GM18861 (cell line): ENCODE results near the gene ZNF850.
A peak's percentile ranks its signal among the peaks of the same experiment; 100 is the strongest.
"Not testable (repeated sequence)": the region's sequence is repeated elsewhere in the genome, so short reads cannot be mapped to it uniquely, and the experiment has no call there.

Experiments
- ATAC-seq: cut with Tn5 transposase; IDR thresholded peaks from one replicate; pipeline ENCODE4 v1.9.1; 2021; ENCODE audit not compliant: unreplicated experiment

ZNF850 gene

DNA sequence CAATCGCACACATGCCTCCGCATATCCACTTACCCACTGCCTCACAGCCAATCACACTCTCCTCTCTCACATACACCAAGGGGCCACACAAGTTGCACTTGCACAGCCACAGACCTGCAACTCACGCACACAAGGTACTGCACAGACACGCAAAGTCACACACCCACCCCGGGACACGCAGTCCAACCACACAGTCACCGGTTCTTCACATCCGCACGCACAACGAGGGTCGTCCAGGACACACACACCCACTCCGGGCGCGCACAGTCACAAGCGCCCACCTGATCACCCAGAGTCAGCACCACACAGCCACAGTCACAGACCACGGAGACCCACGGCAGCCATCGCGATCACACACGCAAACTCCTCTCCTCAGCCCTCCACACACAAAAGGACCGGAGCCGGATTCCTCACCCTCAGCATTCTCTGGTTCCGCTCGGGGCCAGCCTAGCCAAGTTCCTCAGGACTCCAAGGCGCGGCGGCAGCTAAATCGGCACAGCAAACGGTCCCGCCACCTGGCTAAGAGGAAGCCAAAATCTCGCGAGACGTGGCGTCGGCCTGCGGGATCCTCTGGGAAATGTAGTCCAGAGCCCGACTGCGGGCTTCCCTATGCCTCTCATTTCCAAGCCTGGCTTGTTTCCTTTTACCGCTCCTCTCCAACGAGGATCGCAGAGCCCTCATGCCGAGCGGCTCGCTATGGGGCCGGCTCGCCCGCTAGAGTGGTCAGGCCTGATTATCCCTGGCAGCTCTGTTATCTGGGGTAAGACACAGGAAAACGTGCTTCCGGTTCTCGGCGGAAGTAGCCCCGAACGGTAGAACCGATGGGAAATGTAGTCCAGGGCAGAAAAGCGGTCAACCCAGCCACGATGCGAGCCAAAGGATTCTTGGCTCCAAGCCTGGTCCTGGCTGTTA lies at the start of gene ZNF850:
Gene ZNF850, minus strand, starts transcription at position 497 of the 912 bp plus-strand sequence. CDS start 10,201 bp downstream, outside the sequence.
- ATAC-seq = peak; percentile 87

DNA sequence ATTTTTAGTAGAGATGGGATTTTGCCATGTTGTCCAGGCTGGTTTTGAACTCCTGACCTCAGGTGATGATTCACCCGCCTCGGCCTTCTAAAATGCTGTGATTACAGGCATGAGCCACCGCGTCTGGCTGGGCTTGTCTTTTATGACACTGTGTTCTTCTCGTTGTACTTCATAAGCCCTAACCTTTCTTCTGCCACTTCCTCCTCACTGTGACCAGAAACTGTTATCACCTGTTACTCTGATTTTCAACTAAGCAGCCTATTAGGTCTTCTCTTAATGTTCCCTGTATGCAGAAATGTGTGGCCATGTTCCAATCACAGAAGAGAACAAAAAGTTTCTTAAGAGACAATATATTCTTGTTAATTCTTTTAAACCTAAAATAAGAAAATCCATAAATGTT lies 49.2 kb upstream of the ZNF850 start:
- ATAC-seq = no peak

DNA sequence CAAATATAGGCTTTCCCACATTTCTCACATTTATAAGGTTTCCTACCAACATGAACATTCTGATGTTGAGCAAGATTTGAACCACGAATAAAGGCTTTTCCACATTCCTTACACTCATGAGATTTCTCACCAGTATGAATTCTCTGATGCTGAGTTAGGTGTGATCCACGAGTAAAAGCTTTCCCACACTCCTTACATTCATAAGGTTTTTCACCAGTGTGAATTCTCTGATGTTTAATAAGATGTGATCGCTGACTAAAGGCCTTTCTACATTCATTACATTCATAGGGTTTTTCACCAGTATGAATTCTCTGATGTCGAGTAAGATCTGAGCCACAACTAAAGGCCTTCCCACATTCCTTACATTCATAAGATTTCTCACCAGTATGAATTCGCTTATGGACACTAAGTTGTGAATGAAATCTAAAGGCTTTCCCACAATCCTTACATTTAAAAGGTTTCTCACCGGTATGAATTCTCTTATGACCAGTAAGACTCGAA lies 46.6 kb upstream of the ZNF850 start:
- no peak for ATAC-seq

DNA sequence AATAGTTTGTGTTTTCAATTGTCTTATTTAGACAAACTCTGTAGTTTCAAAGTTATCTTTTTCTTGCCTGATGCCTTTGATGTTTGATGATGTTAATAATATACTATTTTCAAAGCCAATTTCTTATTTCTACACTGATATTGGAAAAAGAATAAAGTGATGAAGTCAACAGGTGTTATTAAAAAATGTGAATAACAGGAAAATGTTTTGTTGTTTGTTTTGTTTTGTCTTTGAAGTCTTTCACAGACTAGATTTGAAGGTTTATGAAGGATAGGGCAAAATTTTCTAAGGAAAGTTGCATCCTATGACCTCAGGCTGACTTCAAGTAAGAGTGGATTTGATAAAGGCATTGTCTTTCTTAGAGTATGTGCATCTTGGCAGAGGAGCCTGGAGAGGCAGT lies 34.4 kb upstream of the ZNF850 start:
- ATAC-seq = no peak

DNA sequence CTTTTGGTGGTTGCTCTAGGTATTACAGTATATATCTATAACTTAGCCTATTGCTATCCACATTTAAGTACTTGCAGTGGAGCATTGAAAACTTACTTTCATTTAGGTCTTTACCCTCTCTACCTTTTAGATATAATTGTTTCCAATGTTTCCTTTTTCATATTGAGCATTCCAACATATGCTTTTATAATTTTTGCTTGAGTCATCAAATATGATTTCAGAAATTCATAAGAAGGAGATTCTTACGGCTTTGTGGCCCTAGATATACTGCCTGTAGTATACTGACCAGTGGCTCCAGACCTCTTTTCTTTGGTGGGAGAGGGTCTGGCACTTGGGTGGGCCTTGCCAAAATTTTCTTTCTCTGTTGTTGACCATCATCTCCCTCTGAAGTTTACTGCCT lies 32.8 kb upstream of the ZNF850 start:
- no peak for ATAC-seq

DNA sequence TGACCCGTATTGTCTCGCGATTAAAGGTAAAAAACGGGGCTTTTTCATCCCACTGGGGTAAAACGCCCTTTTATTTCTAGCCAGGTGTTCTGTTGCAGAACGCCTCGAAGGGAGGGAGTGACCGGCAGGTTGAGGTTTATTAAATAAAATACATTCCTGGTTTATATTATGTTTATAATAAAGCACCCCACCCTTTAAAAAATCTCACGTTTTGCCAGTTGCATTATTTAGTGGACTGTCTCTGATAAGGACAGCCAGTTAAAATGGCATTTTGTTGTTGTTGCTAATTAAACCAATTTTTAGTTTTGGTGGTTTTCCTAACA lies 25.1 kb upstream of the ZNF850 start:
- no peak for ATAC-seq

DNA sequence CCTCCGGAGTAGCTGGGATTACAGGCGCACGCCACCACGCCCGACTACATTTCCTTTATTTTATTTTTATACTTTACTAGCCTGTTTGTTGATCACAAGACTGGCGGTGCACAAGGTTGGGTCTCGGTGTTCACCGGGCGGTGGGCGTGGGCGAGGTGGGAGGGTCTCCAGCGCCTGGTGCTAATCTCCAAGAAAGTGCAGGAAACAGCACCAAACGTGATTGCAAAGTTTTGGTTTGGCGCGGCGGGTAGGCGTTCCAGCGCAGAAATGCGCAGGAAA lies 24.0 kb upstream of the ZNF850 start:
- no peak for ATAC-seq

DNA sequence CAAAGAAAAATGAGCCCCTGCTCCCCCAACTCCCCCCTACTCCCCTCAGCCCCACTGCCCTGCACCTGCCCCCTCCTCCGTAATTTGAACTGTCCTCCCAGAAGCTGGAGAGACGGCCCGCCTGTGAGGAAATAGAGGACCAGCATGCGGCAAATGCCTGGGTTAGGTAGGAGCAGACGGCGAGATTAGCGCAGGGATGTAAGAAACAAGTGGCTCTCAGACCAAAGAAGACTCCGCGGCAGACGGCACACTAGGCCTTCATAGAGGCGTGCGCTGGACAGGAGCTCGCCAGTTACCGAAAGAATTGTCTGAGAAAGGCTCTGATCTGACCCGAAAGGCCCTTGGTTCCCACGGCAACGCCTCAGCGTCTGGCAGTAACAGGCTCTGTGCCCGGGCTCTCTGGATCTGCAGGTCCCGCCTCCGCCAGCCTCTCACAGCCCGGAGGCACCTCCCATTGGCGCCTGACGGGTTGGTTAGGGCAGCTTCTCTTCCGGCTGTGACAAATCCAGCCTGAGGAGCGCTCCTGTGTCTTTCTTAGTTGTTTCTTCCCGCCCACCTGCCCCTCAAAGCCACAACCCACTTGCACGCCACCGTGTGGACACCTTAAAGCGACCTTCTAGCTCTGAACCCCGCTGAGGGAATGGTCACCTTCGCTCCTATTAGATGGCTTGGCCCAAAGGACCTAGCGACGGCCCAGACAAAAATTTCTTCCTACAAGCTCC lies 19.0 kb upstream of the ZNF850 start:
- ATAC-seq = not testable (repeated sequence)

DNA sequence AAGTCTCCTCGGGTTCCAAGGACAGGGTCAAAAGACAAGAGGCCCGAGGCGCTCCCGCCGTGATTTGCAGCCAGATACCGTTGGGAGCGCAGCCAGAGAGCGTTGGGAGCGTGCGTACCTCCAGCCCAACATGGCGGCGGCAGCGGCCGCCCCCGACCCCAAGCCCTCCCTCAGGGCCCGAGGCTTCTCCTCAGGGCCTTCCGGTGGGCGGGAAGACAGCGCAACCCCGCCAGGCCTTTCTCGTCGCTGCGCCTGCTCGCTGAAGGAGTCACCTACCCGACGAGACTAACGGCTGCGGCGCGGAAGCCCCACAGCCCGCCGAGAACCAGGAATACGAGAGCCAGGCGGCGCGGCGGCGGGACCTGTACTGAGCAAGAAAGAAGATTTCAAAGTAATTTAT lies 3.2 kb upstream of the ZNF850 start:
- ATAC-seq = no peak

DNA sequence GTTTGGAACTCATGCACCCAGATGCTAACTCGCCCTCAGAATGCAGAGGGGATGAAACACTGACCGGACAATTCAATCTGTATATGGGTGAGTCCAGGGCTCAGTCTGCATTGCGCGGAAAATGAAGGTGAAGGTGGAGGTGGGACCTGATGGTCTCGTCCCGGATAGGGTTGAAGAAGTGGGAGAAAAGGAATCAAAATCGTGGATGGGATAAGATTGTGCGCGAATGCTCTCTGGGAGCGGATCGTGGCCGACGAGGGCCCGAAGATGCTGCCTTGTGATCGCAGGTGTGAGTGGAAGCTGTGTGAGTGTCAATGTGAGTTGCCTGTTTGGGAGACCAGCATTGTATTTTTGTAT lies 594 bp upstream of the ZNF850 start:
- ATAC-seq = peak; percentile 10

DNA sequence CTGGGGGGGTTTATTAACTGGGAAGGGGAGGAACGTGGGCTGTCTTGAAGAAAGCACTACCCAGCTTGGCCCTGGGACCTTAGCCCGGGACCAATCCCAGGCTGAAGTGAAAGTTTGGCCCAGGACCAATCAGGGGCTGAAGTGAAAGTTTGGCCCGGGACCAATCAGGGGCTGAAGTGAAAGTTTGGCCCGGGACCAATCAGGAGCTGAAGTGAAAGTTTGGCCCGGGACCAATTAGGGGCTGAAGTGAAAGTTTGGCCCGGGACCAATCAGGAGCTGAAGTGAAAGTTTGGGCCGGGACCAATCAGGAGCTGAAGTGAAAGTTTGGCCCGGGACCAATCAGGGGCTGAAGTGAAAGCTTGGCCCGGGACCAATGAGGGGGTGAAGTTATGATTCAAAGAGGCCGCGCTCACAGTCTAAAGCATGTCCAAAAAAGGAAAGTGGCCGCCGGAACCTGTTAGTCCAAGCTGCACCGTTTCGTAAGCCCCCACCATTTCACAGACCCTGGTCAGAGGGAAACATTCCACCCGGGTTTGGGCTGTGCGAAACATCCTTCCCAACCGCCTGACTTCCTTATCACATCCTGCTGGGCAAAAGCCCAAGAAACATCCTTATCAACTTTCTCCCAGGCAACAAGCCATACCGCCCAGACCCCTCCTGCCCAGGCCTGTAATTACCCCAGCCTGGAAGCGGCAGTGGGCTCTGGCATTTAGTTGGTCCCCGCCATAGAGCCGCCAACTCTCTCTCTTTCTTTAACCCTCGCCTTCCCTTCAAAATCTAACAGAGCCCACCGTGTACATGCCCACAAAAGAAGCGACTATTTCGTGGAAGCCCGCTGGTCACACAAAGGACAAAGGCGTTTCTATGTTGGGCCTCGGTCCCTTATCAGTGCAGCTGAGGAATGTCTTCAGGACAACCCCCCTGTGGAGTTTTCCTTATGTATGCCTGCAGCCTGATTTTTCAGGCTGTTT lies 1.1 kb downstream of the ZNF850 start:
- no peak for ATAC-seq

DNA sequence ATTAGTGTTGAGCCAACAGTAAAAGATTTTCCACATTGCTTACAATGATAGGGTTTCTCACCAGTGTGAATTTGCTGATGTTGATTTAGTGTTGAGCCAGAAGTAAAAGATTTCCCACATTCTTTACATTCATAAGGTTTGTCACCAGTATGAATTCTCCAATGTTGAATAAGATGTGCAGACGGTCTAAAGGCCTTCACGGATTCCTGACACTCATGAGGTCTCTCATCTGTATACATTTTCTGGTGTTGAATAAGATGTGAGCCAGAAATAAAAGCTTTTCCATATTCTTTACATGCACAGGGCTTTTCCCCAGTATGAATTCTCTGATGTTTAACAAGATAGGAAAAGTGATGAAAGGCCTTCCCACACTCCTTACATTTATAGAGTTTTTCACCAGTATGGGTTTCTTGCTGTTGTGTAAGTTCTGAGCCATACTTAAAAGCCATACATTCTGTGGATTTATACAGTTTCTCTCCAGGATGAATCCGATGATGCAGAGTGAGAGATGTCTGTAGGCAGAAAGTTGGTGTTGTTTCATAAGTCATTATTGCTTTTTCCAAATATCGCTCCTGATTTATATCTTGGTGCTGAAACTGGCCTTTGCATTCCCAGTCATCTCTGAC lies 22.4 kb downstream of the ZNF850 start:
- ATAC-seq = no peak

DNA sequence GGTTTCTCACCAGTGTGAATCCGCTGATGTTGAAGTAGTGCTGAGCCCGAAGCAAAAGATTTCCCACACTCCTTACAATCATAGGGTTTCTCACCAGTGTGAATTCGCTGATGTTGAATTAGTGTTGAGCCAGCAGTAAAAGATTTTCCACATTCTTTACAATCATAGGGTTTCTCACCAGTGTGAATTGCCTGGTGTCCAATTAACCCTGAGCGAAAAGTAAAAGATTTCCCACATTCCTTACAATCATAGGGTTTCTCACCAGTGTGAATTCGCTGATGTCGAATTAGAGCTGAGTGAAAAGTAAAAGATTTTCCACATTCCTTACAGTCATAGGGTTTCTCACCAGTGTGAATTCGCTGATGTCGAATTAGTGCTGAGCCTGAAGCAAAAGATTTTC lies 23.0 kb downstream of the ZNF850 start:
- not testable (repeated sequence) for ATAC-seq

DNA sequence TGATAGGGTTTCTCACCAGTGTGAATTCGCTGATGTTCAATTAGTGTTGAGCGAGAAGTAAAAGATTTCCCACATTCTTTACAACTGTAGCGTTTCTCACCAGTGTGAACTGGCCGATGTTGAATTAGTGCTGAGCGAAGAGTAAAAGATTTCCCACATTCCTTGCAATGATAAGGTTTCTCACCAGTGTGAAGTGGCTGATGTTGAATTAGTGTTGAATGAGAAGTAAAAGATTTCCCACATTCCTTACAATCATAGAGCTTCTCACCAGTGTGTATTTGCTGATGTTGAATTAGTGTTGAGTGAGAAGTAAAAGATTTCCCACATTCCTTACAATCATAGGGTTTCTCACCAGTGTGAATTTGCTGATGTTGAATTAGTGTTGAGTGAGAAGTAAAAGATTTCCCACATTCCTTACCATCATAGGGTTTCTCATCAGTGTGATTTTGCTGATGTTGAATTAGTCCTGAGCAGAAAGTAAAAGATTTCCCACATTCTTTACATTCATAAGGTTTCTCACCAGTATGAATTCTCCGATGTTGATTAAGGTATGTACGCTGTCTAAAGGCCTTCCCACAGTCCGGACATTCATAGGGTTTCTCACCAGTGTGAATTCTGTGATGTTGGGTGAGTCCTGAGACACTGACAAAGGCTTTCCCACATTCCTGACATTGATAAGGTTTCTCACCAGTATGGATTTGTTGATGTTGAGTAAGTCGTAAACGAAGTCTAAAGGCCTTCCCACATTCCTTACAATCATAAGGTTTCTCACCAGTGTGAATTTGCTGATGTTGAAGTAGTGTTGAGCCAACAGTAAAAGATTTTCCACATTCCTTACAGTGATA lies 24.0 kb downstream of the ZNF850 start:
- ATAC-seq = no peak

DNA sequence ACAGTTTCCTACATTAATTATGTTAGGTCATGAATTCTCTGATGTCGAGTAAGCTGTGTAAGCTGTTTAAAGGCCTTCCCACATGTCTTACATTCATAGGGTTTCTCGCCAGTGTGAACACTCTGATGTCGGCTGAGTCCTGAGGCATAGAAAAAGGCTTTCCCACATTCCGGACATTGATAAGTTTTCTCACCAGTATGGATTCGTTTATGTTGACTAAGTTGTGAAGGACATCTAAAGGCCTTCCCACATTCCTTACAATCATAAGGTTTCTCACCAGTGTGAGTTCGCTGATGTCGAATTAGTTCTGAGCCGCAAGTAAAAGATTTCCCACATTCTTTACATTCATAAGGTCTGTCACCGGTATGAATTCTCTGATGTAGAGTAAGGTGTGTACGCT lies 24.9 kb downstream of the ZNF850 start:
- no peak for ATAC-seq

DNA sequence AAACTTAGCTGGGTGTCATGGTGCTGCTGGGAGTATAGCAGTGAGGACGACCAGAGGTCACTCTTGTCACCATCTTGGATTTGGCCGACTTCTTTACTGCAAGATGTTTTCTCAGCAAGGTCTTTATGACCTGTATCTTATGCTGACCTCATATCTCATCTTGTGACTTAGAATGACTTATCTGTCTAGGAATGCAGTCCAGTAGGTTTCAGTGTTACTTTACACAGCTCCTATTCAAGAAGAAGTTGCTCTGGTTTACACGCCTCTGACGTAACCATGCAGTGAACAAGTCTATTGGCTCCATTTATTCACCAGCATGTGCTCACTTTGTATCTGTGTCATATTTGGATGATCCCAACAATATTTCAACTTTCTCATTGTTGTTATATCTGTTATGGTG lies 26.7 kb downstream of the ZNF850 start:
- ATAC-seq = no peak

DNA sequence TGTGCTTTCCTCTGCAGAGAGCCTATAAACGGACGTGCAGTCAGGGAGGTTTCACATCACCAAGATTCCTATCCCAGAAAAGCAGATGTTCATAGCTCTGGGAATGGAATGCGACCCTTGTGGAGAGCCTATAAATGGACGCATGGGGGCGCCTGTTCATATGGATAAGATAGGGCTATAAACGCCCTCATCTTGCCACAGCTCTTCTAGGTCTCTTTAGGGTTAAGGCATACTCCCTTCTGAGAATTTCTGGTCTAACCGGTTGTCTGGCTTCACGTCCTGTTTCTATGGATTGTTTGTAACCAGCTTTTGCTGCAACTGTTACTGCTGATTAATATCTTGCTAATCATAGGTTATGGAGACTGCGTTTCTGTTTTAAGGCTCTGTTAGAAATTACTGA lies 36.4 kb downstream of the ZNF850 start:
- ATAC-seq = not testable (repeated sequence)

DNA sequence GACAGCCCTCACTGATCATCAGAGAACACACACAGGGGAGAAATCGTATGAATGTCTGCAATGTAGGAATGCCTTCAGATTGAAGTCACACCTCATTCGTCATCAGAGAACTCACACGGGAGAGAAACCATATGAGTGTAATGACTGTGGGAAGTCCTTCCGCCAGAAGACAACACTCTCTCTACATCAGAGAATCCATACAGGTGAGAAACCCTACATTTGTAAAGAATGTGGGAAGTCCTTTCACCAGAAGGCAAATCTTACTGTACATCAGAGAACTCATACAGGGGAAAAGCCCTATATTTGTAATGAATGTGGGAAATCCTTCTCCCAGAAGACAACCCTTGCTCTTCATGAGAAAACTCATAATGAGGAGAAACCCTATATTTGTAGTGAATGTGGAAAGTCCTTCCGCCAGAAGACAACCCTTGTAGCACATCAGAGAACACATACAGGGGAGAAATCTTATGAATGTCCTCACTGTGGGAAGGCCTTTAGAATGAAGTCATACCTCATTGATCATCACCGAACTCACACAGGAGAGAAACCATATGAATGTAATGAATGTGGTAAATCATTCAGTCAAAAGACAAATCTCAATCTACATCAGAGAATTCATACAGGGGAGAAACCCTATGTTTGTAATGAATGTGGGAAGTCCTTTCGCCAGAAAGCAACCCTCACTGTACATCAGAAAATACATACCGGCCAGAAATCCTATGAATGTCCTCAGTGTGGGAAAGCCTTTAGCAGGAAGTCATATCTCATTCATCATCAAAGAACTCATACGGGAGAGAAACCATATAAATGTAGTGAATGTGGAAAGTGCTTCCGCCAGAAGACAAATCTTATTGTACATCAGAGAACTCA lies 52.7 kb downstream of the ZNF850 start:
- ATAC-seq = no peak

DNA sequence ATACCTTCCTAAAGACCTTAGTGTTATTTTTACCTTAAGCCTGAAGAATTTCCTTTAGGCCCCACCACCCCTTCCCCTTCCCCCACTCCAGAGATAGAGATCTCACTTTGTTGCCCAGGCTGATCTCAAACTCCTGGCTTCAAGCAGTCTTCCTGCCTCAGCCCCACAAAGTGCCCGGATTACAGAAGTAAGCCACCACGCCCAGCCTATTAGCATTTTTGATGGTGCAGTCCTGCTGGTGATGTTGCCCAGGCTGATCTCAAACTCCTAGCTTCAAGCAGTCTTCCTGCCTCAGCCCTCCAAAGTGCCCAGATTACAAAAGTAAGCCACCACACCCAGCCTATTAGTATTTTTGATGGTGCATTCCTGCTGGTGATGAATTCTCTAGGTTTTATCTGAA lies 63.2 kb downstream of the ZNF850 start:
- ATAC-seq = no peak
